Stimulated activated CD8-positive, alpha-beta memory T cell treated with anti-CD3 and anti-CD28 coated beads, Interleukin-15, amount 100 ng/mL, for 1 hour (primary cell): Measurements from ENCODE around the gene PTPRCAP.
"Not testable (repeated sequence)": the region's sequence is repeated elsewhere in the genome, so short reads cannot be mapped to it uniquely, and the experiment has no call there.

ENCODE experiments used
- DNase-seq: peaks from one replicate; pipeline ENCODE4 v3.0.0-alpha.2; 2020; ENCODE audit warnings: low read depth

The PTPRCAP gene

DNA sequence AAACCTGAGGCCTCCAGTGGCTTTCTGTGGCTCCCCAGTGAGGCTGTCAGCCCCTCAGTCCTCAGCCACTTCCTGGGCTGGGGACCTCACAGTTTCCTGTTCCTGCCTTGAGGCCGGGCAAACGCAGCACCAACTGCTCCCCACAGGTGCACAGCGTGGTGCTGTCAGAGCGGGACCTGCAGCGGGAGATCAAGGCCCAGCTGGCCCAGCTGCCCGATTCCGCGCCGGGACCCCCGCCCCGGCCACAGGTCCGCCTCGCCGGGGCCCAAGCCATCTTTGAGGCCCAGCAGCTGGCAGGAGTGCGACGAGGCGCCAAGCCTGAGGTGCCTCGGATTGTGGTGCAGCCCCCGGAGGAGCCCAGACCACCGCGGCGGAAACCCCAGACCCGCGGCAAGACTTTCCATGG is 28.2 kb downstream of the PTPRCAP start:
- DNase-seq, result no peak

DNA sequence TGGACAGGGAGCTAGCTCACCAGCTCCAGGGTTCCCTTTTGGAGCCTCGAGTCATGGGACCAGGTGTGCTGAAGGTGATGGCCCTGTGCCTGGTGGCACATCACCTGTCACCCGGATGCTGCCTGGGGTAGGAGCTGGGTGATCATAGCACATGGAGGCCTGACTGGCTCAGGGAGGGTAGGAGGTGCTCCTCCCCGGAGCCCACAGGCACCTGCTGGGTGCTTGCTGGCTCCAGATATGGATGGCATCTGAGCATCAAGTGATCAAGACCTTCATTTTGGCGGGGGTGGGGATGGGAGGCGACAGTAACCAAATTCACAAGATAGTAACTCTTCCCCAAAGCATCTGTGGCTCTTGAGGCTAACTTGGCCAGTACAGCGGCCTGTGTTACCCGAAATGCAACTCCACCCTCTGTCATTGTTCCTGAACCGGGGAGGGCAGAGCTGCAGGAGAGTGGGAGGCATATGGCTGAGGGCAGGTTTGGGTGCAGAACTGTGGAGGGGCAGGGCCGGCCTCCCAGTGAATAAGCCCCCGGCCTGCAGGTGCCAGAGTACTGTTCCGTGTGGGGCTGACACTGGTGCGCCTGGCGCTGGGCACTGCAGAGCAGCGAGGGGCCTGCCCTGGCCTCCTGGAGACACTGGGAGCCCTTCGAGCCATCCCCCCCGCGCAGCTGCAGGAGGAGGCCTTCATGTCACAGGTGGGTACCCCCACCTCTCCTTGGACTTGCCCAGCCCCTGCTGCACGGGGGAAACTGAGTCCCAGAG is 28.9 kb downstream of the PTPRCAP start:
- no peak for DNase-seq

- DNase-seq, result no peak
Observed at GRCh38 chr11:67407688-67408163, 29.8 kb downstream of the PTPRCAP start.

- no peak for DNase-seq
Observed at GRCh38 chr11:67406969-67407687, 30.4 kb downstream of the PTPRCAP start.

DNA sequence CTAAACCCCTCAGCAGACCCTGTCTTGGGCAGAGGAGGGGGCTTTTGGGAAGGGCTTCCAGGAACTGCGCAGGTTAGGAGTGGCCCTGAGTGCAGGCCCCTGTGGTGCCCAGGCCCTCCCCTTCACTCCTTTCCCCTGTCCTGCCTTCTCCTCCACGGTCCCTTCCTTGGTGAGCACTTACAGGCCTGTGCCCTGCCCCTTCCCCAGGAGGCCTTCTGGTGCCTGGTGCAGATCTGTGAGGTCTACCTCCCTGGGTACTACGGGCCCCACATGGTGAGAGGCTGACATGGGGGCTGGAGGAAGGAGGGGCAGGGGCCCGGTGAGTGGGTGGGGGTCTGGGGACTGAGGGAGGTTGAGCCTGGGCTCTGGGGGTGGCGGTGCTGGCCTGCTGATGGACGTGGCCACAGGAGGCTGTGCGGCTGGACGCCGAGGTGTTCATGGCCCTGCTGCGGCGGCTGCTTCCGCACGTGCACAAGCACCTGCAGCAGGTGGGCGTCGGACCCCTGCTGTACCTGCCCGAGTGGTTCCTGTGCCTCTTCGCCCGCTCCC is 31.0 kb downstream of the PTPRCAP start:
- DNase-seq, result no peak

DNA sequence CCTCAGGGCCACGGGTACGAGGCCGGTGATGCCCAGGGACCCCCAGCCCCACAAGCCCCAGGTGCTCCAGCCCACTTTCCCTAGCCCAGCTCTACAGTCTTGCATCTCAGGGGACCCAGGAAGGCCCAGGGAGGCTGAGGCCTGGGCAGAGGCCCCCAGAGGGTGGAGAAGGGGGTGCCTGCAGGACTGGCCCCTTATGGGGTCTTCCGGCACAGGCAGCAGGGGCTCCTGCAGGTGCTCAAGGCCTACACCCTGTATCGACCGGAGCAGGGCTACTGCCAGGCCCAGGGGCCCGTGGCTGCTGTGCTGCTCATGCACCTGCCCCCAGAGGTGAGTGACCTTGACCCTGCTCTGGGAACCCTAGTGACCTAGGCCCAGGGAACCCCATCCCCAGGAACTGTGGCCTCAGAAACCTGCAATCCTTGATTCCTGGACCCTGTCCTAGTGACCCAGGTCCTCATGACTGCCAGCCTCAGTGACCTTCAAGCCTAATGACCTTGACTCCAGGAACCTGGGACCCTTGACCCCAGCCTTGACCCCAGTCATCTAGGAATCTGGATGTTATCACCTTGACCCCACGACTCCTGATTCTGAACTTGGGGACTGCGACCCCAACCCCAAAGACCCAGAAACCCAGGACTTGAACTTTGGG is 31.7 kb downstream of the PTPRCAP start:
- DNase-seq, result no peak

DNA sequence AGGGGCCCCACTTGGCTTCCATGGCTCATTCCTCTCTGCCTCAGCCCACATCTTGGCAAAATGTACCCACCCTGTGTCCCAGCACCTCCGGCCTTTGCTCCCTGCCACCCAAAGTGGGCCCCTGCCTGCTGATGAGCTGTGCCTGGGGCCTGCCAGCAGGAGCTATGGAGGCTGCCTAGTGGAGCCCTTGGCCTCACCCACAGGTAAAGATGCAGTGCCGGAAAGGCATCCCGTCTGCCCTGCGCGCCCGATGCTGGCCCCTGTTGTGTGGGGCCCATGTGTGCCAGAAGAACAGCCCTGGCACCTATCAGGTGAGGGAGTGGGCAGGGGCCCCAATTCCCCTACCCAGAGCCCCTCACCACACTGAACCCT is 32.3 kb downstream of the PTPRCAP start:
- DNase-seq, result no peak

DNA sequence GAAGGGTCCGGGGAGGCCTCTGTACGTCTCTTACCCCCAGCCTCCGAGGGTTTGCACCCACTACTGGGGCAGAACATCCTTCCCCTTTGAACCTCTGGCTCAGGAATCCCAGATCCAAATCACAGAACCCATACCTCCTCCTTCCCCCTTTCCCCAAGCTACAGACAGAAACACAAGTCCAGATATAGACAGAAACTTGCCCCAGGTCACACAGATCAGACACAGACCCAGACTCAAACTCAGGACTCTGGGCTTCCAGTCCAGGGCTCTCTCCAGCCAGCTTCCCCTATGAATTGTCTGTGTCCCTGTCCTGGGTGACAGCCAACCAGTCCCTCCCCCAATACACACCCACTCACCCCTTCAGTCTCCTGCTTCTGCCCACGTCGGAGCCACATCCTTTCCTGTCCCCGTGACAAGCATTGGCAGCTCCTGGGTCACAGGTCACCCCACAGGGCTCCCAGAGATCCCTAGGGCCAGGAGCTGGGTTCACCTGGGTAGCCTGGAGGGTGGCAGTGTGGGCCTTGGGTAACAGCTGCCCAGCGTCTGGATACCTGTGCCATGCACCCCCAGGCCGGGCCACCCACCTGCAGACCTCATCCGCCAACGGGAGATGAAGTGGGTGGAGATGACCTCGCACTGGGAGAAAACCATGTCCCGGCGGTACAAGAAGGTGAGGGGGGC is 32.8 kb downstream of the PTPRCAP start:
- DNase-seq, result no peak

GRCh38 chr11:67403085-67403484 is 34.4 kb downstream of the PTPRCAP start:
- DNase-seq, result not testable (repeated sequence)

DNA sequence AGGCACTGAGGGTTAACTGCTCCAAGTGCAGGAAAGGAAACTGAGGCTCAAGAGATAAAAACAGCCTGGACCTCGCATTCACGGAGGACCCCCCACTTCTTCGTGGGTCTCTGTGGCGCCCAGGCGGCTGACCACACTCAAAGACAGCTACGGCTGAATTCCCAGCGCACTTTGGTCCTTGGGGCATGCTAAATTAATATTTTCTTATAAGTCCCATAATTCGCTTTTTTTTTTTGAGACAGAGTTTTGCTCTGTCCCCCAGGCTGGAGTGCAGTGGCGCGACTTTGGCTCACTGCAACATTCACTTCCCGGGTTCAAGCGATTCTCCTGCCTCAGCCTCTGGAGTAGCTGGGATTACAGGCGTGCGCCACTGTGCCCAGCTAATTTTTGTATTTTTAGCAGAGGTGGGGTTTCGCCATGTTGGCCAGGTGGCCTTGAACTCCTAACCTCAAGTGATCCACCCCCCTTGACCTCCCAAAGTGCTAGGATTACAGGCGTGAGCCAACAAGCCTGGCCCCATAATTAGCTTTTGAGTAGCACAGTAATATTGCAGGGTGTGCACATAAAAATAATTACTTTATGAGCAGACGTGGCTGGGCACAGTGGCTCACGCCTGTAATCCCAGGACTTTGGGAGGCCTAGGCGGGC is 35.2 kb downstream of the PTPRCAP start:
- not testable (repeated sequence) for DNase-seq

- peak; percentile 84 for DNase-seq
Observed at GRCh38 chr11:67401495-67402191, 35.8 kb downstream of the PTPRCAP start, which contains the start of gene PPP1CA. PPP1CA (minus strand) TSS chr11:67401858; CDS start chr11:67401782, 76 bp downstream.

DNA sequence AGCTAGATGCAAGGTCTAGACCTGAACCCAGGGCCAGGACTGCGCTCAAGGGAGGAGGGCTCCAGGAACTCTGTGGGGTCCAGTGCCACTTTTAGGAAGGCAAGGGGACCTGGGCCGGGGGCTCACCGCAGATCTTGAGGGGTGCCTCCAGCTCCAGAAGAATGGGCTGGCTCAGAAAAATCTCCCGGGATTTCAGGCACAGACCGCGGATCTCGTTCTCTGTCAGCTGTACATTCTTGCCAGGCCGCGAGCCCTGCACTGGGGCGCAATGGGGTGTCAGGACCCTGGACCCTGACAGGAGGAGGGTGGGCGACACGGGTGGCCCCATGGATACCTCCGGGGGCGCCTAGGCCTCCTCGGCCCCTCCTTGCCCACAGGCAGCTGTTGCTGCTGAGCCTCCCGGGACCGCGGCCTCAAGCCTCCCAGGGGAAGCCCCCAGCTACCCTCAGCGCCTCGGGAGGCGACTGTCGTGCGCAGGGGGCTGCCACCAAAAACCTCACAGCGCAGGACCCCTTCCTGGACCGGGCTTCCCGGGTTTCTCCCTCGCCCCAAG is 36.5 kb downstream of the PTPRCAP start:
- no peak for DNase-seq

DNA sequence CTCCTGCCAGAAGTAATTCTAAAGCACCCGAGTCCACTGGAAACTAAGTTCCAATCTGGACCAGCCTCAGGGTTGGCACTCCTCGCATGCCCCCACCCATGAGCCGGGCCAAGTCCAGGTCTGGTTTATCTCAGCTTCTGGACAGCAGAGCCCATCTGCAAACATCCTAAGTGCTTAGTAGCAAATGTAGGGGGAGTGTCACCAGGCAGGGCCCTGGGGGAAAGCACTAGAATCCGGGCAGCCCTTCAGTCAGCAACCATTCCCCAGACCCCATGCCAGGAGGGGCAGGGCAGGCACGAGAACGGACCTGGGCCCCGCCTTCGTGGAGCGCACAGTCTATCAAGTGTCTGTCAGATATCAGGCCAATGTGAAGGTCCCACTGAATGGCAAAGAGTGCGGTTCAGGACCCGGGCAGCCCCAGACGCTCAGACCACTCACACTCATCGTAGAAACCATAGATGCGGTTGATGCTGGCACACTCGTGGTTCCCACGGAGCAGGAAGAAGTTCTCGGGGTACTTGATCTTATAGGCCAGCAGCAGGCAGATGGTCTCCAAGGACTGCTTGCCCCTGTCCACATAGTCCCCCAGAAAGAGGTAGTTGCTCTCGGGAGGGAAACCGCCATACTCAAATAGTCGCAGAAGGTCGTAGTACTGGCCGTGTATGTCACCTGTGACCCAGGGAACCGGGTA is 37.1 kb downstream of the PTPRCAP start:
- DNase-seq, result no peak

DNA sequence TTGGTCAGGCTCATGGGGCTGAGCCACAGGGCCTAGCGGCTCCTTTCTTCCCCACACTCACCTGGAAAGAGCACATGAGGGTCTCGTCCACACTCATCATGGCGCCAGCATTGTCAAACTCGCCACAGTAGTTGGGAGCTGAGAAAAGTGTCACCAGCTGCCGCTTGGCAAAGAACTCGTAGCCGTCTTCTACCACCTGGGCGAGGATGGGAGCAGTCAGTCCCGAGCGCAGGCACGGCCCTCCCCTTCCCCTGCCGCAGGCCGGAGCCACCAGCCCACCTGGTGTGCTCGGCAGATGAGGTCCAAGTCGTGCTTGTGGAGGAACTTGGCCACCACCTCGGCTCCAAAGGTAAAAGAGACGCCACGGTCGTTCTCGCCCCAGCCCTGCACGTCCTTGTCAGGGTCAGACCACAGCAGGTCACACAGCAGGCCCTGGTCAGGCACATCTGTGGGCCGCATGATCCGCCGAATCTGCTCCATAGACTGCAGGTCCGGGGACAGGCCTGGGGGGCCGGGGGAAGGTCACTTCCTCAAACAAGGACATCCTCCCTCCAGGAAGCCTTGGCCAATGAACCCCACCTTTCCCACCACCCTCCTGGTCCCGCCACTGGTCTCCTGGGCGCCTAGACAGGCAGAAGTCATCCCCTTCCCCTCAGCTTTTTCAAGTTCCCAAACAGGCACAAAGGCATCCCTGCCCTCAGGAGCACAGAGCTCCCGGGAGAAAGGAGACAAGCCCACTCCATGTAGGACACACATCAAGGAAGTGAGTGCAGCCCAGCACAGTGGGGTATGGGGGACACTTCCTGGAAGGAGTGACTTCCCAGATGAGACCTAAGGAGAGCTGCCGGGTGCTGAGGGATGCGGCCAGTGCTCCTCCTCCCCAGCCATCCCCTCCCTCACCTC is 38.6 kb downstream of the PTPRCAP start:
- DNase-seq, result no peak

DNA sequence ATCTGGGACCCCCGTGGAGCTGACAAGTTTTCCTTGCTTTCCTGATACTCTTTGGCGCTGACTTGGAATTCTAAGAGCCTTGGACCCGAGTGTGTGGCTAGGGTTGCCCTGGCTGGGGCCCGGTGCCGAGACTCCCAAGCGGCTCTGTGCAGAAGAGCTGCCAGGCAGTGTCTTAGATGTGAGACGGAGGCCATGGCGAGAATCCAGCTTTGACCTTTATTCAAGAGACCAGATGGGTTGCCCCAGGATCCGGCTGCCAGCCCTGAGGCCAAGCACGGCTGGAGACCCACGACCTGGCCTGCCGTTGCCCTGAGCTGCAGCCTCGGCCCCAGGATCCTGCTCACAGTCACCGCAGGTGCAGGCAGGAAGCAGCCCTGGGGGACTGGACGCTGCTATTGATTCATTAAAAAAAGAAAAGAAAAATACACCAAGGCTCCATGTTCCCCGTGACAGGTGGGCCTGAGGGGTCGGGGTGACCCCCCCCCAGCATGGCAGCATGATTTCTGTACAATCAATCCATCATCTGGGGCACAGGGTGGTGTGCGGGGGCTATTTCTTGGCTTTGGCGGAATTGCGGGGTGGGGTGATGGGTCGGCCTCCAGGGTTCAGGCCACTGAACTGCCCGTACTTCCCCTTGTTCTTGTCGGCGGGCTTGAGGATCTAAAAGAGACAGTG is 39.4 kb downstream of the PTPRCAP start:
- no peak for DNase-seq

DNA sequence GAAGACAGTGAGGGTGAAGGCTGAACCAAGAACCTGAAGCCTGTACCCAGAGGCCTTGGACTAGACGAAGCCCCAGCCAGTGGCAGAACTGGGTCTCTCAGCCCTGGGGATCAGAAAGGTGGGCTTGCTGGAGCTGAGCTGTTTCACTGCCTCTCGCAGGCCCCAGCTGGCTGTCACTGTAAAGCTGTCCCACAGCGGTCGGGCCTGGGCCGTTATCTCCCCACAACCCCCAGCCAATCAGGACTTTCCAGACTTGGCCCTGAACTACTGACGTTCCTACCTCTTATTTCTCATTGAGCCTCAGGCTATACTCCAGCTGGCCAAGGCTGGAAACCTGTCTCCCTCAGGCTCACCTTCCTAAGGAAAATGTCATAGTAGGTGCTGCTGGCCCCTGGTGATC is 39.9 kb downstream of the PTPRCAP start:
- no peak for DNase-seq

DNA sequence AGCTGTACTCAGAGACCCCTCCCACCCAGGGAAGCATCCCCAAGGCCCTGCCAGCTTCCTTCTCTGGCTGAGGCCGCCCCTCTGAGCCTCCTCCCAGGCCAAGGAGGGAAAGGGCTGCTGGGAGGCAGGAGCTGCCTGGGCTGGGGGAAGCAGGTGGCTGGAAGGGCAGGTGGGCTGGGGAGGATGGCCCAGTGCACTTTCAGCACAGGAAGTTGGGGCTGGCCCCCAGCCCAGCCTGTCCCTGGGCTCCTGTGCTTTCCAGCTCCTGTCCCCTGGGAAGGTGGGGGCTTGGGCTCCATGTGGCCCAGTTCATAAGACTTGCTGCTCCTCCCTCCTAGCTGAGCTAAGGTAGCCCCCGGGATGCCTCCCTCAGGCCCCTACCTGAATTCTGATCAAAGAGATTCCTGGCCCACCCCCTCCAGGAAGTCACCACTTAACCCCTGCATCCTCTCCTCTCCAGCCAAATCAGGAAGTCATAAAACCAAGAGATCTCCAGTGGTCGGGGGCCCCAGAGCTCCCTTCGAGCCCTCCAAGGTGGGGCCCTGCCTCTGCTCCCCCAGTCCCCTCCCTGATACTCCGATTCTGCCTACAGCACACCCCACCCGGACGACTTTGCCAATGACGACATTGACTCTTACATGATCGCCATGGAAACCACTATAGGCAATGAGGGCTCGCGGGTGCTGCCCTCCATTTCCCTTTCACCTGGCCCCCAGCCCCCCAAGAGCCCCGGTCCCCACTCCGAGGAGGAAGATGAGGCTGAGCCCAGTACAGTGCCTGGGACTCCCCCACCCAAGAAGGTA is 40.7 kb downstream of the PTPRCAP start:
- no peak for DNase-seq

DNA sequence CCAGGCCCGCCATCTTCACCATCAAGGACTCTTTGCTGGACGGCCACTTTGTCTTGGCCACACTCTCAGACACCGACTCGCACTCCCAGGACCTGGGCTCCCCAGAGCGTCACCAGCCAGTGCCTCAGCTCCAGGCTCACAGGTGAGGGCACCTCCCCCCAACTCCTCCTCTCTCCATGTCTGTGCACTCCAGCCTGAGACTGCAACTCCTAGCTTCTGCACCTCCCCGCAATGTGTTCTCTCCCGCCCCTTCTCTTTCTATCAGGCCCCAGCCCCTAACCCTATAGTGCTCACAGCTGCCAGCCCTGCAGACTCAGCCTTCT is 41.3 kb downstream of the PTPRCAP start:
- no peak for DNase-seq
